HG02610 (cell line): ENCODE results near the gene ITPA.

ENCODE experiments used
- ATAC-seq: cut with Tn5 transposase; IDR thresholded peaks from one replicate; pipeline ENCODE4 v1.9.1; 2021; ENCODE audit warnings: mild to moderate bottlenecking, moderate library complexity; ENCODE audit not compliant: unreplicated experiment

Gene ITPA

DNA sequence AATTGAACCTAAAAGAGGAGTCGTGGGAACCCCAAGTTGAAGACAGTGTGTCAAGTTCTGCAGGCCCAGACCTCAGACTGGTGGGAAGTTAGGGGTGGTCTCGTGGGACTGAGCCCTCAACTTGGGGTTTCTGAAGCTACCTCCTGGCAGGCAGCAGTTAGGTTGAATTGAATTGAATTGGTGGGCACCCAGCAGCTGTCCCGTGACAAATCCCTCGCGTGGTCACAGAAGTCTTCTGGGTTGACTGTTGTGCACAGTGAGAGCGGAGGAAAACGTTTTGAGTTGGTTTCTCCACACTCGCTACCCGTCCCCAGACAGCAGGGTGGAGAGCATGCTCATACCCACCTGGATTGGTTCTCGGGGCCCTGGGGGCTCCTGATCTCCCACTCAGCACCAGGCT, 16.8 kb downstream of the ITPA start:
- no peak for ATAC-seq

DNA sequence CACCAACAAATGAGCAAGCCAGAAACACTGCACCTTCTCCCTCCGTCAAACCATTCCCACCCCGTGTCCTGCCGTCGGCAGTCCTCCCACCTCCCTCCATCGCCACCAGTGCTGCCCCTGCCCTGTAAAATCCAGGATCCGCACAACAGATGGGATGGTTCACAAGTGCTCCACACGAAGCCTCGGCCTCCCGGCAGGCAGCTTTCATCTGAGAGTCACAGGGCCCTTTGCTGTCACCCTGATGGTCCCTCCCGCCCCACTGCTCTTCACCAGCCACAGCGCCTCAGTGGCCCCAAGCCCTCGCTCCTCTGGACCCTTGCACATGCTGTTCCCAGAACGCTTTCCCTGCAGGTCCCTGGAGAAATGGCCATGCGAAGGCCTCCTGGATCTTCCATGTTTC, 17.6 kb downstream of the ITPA start:
- no peak for ATAC-seq

- ATAC-seq: no peak
These were observed 18.2 kb downstream of the ITPA start for GRCh38 chr20:3227506-3227905.

- ATAC-seq: no peak
These were observed 18.8 kb downstream of the ITPA start for GRCh38 chr20:3227936-3228749.

DNA sequence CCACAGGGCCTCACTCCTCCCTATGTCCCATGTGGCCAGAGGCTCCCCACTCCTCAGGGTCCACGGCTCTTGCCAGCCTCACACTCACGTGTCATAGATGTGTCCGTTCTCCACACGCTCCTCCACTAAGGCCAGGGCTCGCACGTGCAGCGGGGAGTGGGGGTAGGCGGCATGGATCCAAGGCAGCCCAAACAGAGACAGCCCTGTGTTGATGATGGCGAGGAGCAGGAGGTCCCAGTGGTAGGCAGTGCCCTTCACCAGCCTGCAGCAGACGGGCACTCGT, 19.4 kb downstream of the ITPA start:
- no peak for ATAC-seq

GRCh38 chr20:3229158-3229557, 19.9 kb downstream of the ITPA start:
- ATAC-seq: no peak

GRCh38 chr20:3229798-3230197, 20.5 kb downstream of the ITPA start:
- no peak for ATAC-seq

GRCh38 chr20:3231116-3231515, 21.8 kb downstream of the ITPA start:
- ATAC-seq: no peak

GRCh38 chr20:3231889-3232588, 22.7 kb downstream of the ITPA start:
- ATAC-seq: no peak

DNA sequence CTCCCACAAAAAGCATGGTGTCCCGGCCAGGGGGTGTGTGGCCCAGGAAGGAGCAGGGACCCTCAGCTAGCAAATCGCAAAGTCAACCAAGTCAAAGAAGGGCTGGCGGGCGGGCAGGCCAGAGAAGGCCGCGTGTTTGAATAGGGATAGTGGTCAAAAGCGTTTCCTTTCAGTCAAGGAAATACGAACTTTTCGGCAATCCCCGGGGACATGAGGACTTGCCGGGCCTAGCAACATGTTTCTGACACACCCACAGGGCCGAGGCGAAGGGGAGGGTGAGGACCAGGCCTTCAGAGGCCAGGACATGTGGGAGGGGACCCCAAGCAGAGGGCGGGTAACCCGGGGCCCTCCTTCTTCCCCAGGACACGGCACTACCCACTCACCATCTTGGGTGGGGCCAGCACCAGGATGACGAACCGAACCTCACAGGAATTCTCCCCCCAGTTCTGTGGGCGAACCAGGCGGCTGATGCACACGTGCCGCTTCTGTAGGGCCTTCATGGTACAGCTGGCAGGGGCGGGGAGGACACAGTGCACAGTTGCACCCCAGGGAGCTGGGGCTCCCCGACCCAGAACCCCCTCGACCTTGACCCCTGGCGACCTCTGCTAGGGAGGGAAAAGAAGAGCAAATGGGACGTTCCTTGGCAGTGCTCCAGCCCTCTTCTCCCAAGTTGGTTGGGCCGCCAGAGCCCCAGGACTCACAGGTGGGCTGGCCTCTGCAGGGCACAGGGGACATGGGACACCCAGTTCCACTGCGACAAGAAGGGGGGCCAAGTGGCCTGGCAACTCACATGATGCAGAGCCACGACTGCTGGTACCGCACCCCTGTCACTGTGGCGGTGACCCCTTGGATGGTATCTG, 24.1 kb downstream of the ITPA start:
- ATAC-seq: no peak

- no peak for ATAC-seq
These were observed 24.7 kb downstream of the ITPA start for GRCh38 chr20:3233991-3234498.

DNA sequence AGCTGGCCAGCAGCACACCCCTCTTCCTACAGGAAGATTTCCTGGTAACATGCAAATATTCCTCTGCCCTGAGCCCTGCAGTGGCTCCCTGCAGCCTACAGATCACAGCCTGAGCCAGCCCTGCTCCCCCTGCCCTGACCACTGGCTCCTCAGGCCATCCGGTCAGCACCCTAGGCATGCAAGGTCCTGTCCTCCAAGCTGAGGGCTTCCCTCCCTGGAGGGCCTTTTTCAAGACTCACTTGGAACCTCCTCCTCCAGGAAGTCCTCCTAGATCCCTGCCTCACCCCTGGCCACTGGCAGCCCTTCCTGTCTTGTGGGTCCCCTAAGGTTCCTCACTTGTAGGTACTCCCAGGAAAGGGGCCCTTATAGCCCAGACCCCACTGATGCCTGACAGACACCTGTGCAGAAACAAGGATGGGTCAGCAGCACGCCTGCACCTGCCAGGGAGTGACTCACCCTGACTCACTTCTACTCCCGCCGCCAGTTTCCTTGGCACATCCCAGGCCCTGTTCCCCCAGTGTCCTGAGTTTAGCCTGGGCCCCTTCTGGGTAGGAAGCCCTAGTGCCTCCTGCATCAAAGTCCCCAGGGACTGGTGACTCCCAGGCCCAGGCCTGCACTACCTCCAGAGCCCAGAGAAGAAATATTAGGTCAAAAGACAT, 26.5 kb downstream of the ITPA start:
- ATAC-seq: no peak

DNA sequence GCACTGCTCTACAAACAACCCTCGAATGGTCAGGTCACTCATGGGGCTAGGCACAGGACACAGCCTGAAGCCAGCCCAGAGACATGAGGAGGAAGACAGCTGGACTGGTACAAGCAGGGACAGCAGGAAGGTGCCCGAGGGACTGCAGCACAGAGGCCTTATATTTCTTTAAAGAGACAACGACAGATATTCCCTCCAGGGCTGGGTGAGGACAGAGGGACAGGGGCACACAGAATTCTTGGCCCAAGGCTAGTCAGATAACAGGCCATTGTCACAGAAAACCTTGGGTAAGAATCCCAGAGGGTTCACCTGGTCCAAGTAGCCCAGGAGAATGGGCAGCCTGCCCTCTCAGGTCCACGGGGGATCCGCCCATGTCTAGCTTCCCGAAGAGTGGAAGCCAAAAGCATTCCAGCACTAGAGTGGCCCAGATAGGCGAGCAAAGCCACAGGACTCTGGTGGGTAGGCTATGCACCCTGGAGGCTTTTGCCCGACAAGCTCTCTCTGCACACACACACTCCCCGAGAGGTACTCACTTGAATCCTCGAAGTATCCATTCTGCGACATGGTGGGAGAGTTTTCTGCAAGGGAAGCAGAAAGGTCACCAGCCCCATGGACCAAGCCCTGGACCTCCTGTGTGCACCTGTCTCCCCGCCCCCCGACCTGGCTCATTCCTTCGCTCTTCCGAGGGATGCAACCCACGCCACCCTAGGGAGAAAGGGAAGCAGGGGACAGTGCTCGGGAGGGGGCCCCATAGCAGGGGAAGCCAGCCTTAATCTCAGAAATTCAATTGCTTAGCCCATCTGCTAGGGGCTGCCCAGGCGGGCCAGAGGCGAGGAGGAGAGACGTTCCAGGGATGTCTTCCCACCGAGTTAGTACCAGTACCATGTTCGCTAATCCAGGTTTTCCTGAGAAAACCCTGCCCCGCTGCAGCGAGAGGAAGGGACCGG, 28.0 kb downstream of the ITPA start:
- no peak for ATAC-seq

DNA sequence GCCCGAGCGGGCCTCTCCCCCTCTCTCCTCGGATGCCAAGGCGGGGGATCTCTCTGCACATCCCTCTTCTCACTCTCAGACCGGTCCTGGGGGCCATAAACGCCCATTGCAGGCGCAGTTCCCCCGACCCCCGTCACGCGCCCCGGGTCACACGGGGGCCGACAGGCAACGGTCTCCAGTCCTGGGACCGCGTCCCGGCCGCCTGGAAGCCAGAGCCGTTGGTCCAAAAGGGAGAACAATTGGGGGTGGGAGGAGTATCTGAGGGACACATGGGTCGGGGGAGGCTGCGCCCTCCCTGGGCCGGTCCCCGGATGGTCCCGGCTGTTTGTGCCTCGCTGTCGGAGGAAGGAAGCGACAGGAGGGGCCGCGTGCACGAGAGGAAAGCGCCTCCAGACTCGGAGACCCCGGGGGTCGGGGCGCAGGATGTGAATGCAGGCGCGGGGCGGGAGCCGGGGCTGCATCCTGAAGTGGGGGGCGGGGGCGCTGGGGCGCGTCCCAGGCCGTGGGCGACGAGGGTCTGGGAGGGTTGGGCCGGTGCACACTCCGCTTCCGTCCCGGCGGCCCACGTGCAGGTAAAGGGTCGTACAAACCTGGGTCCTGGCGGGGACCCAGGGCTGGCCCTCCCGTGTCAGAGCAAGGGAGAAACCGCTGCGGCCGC, 28.8 kb downstream of the ITPA start:
- no peak for ATAC-seq

DNA sequence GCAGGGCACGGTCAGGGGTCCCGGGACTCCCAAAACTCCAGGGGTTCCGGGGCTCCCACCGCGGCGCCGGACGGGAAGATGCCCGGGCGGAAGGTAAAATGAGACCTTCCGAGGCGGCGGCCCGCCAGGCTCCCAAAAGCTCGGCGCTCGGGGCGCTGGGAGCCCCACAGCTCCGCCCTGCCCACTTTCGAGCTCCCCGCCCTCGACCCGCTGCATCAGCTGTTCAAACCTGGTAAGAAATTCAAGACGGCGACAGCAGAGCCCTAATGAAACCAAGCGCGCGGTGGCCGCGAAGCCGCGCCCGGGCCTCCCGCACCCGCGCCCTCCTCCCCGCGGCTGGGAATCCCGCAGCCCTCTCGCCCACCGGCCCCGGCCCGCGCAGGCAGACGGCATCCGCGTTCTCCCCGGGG, 29.3 kb downstream of the ITPA start:
- ATAC-seq: no peak

GRCh38 chr20:3239026-3239866, 29.9 kb downstream of the ITPA start, which contains the start of gene SLC4A11:
TSS of gene SLC4A11 (minus strand) at chr20:3239190. CDS start at chr20:3239137, 53 bp downstream.
- ATAC-seq: no peak

- no peak for ATAC-seq
These were observed 30.8 kb downstream of the ITPA start for GRCh38 chr20:3239867-3240775.
